ENCODE data around the gene KIF26B.

Gene KIF26B

GRCh38 chr1:245576323-245576722 is 421.5 kb downstream of the KIF26B start:
- H3K4me1 ChIP-seq (ENCODE audit: insufficient read depth, low read length, severe bottlenecking) = no peaks in the 10 kb centered on the region
- H3K9ac ChIP-seq (ENCODE audit: low read length) = no peak overlapping the region
- TF ChIP-seq, protein P1, sequence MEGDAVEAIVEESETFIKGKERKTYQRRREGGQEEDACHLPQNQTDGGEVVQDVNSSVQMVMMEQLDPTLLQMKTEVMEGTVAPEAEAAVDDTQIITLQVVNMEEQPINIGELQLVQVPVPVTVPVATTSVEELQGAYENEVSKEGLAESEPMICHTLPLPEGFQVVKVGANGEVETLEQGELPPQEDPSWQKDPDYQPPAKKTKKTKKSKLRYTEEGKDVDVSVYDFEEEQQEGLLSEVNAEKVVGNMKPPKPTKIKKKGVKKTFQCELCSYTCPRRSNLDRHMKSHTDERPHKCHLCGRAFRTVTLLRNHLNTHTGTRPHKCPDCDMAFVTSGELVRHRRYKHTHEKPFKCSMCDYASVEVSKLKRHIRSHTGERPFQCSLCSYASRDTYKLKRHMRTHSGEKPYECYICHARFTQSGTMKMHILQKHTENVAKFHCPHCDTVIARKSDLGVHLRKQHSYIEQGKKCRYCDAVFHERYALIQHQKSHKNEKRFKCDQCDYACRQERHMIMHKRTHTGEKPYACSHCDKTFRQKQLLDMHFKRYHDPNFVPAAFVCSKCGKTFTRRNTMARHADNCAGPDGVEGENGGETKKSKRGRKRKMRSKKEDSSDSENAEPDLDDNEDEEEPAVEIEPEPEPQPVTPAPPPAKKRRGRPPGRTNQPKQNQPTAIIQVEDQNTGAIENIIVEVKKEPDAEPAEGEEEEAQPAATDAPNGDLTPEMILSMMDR (IDR thresholded peaks at IDR 0.05; ENCODE audit: low read length) = no peak
- TF ChIP-seq EZH2 (IDR thresholded peaks at IDR 0.05; ENCODE audit: borderline replicate concordance, low read length) = no peak
- no peak overlapping the region for H3K27ac ChIP-seq (ENCODE audit: low read depth, low read length, poor library complexity, severe bottlenecking)
- no peaks in the 10 kb centered on the region for H3K36me3 ChIP-seq (ENCODE audit: insufficient read depth, low read length)
- H4K20me1 ChIP-seq (ENCODE audit: insufficient read depth, low read length) = no peaks in the 10 kb centered on the region
- H3K79me2 ChIP-seq (ENCODE audit: insufficient read depth, low read length) = no peaks in the 10 kb centered on the region
- H3K27me3 ChIP-seq (ENCODE audit: insufficient read depth, low read length) = 0 out of 2 replicates have a peak, but pooled peaks cover 5% of the 10 kb centered on the region
- H3K4me2 ChIP-seq (ENCODE audit: low read length) = no peak overlapping the region
- no peaks in the 10 kb centered on the region for H3F3A ChIP-seq (ENCODE audit: insufficient read depth, low read length)
- H2AFZ ChIP-seq (ENCODE audit: low read length) = no peak overlapping the region
- no peaks in the 10 kb centered on the region for H3K9me2 ChIP-seq (ENCODE audit: low read depth, low read length)
- H3K4me3 ChIP-seq (ENCODE audit: low read depth, low read length, poor library complexity, severe bottlenecking) = no peak overlapping the region
- no peaks in the 10 kb centered on the region for H3K9me3 ChIP-seq (ENCODE audit: low read length)

- TF ChIP-seq EZH2 (IDR thresholded peaks at IDR 0.05; ENCODE audit: borderline replicate concordance, low read length) = no peak
- TF ChIP-seq, protein P1 (IDR thresholded peaks at IDR 0.05; ENCODE audit: low read length) = no peak
- H3K9me2 ChIP-seq (ENCODE audit: low read depth, low read length) = no peaks in the 10 kb centered on the region
- no peaks in the 10 kb centered on the region for H3K9me3 ChIP-seq (ENCODE audit: low read length)
- no peak overlapping the region for H3K27ac ChIP-seq (ENCODE audit: low read depth, low read length, poor library complexity, severe bottlenecking)
- no peaks in the 10 kb centered on the region for H4K20me1 ChIP-seq (ENCODE audit: insufficient read depth, low read length)
- H3K4me3 ChIP-seq (ENCODE audit: low read depth, low read length, poor library complexity, severe bottlenecking) = no peak overlapping the region
- H3K4me2 ChIP-seq (ENCODE audit: low read length) = no peak overlapping the region
- no peaks in the 10 kb centered on the region for H3F3A ChIP-seq (ENCODE audit: insufficient read depth, low read length)
- no peaks in the 10 kb centered on the region for H3K4me1 ChIP-seq (ENCODE audit: insufficient read depth, low read length, severe bottlenecking)
- no peak overlapping the region for H3K9ac ChIP-seq (ENCODE audit: low read length)
- no peak overlapping the region for H2AFZ ChIP-seq (ENCODE audit: low read length)
- no peaks in the 10 kb centered on the region for H3K79me2 ChIP-seq (ENCODE audit: insufficient read depth, low read length)
- H3K27me3 ChIP-seq (ENCODE audit: insufficient read depth, low read length) = 0 out of 2 replicates have a peak, but pooled peaks cover 5% of the 10 kb centered on the region
- H3K36me3 ChIP-seq (ENCODE audit: insufficient read depth, low read length) = no peaks in the 10 kb centered on the region
Observed at GRCh38 chr1:245577191-245578157, 422.7 kb downstream of the KIF26B start.

DNA sequence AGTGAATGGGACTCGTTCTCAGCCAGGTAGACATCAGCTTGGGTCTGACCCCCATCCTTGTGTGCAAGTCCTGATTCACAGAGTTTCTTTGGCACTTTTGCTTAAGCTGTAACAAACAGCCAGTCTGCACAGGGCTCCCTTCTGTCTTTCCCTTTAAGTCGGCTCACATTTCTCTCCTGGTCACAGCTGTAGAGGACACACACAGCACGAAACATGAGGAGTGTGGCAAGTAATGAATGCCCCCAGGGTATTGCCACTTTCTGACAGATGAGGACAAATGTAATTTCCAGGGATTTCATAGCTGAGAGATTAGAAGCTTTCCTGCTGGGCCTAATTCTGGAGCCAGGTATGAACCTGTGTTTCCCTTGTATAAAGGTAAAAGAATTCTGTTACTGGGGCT is 423.5 kb downstream of the KIF26B start:
- Histone ChIP-seq H3K9me3 (ENCODE audit: low read length) (no peaks in the 10 kb centered on the region), H2AFZ (ENCODE audit: low read length) (no peak overlapping the region), H4K20me1 (ENCODE audit: insufficient read depth, low read length) (no peaks in the 10 kb centered on the region), H3K79me2 (ENCODE audit: insufficient read depth, low read length) (no peaks in the 10 kb centered on the region), H3K4me3 (ENCODE audit: low read depth, low read length, poor library complexity, severe bottlenecking) (no peak overlapping the region), H3K4me2 (ENCODE audit: low read length) (no peak overlapping the region), H3K9me2 (ENCODE audit: low read depth, low read length) (no peaks in the 10 kb centered on the region), H3K27me3 (ENCODE audit: insufficient read depth, low read length) (0 out of 2 replicates have a peak, but pooled peaks cover 5% of the 10 kb centered on the region), H3K4me1 (ENCODE audit: insufficient read depth, low read length, severe bottlenecking) (no peaks in the 10 kb centered on the region), H3K36me3 (ENCODE audit: insufficient read depth, low read length) (no peaks in the 10 kb centered on the region), H3K9ac (ENCODE audit: low read length) (no peak overlapping the region), H3K27ac (ENCODE audit: low read depth, low read length, poor library complexity, severe bottlenecking) (no peak overlapping the region), H3F3A (ENCODE audit: insufficient read depth, low read length) (no peaks in the 10 kb centered on the region)
- no peak for TF ChIP-seq EZH2 (IDR thresholded peaks at IDR 0.05; ENCODE audit: borderline replicate concordance, low read length)
- TF ChIP-seq, protein P1 (IDR thresholded peaks at IDR 0.05; ENCODE audit: low read length) = no peak
